Thoracic aorta (tissue), 2 donors: ENCODE measurements around the gene EGF. TPM values are rescaled to one million over a fixed set of nuclear protein-coding genes. Genes with fewer than 3 reads are reported as not detected.
A peak's percentile ranks its signal among the peaks of the same experiment; 100 is the strongest.

Experiments
- ATAC-seq: fragments of 150-250 bp; one replicate; pipeline ENCODE4 v1.8.0; 2017; ENCODE audit warnings: low read depth; ENCODE audit not compliant: insufficient number of reproducible peaks, low FRiP score
- DNase-seq: peaks from one replicate; pipeline ENCODE4 v3.0.0-alpha.2; 2020; ENCODE audit warnings: low spot score
- H3K27ac ChIP-seq, 2 donors: fragments of 200-600 bp; sonication (generic); 1 replicate in 1 of 2; 2 replicates in 1 of 2; pipeline ENCODE4 v1.5.1; 2016; ENCODE audit warnings: mild to moderate bottlenecking in 2 of 2, moderate library complexity in 2 of 2
- H3K27me3 ChIP-seq: fragments of 200-600 bp; sonication (generic); replicated peaks from 2 replicates; pipeline ENCODE4 v1.6.0; 2016; ENCODE audit warnings: mild to moderate bottlenecking; ENCODE audit not compliant: insufficient read depth
- H3K36me3 ChIP-seq: fragments of 200-600 bp; sonication (generic); one replicate; pipeline ENCODE4 v1.5.1; 2016
- H3K4me1 ChIP-seq, 2 donors: fragments of 200-600 bp; sonication (generic); 1 replicate in 1 of 2; 2 replicates in 1 of 2; pipeline versions ENCODE4 v1.5.1 to v1.6.0; 2016; ENCODE audit warnings: low read depth in 2 of 2, mild to moderate bottlenecking in 1 of 2; ENCODE audit not compliant: control insufficient read depth in 1 of 2
- H3K4me3 ChIP-seq: fragments of 200-600 bp; sonication (generic); 2 replicates; pipeline ENCODE4 v1.5.1; 2016; ENCODE audit warnings: mild to moderate bottlenecking
- H3K9me3 ChIP-seq: fragments of 200-600 bp; sonication (generic); 2 replicates; pipeline ENCODE4 v1.5.1; 2016
- CTCF ChIP-seq: fragments of 200-600 bp; sonication (generic); IDR thresholded peaks from one replicate; pipeline ENCODE4 v1.5.1; 2019; ENCODE audit warnings: antibody characterized with exemption
- total RNA-seq, 2 donors: library from RNA; depleted of rRNA; stranded (reverse); fragments of >200 nt; gene quantifications; one replicate each; pipeline versions ENCODE4 v1.1.0 to v1.2.3, GENCODE V29; 2016

Gene EGF
- total RNA-seq, 2 donors from 2014 or later: not detected

GRCh38 chr4:109977854-109978501, 65.3 kb downstream of the EGF start:
- Histone ChIP-seq H3K27me3 (no peaks in the 10 kb centered on the region), H3K27ac (no peak overlapping the region), H3K36me3 (no peaks in the 10 kb centered on the region), H3K9me3 (no peaks in the 10 kb centered on the region), H3K4me3 (no peak overlapping the region), H3K4me1 (no peaks in the 10 kb centered on the region)
- TF ChIP-seq CTCF: peak; percentile 39
- no peak for ATAC-seq
- no peak for DNase-seq

GRCh38 chr4:109978704-109979454, 66.2 kb downstream of the EGF start:
- no peak for TF ChIP-seq CTCF
- Histone ChIP-seq H3K4me1 (no peaks in the 10 kb centered on the region), H3K27ac (no peak overlapping the region), H3K36me3 (no peaks in the 10 kb centered on the region), H3K4me3 (no peak overlapping the region), H3K9me3 (no peaks in the 10 kb centered on the region), H3K27me3 (no peaks in the 10 kb centered on the region)
- DNase-seq: no peak
- no peak for ATAC-seq

- no peak overlapping the region for H3K27ac ChIP-seq
- TF ChIP-seq CTCF: no peak
- no peak for ATAC-seq
Measured at GRCh38 chr4:109979920-109980717, 67.4 kb downstream of the EGF start.

GRCh38 chr4:109981936-109982335, 69.3 kb downstream of the EGF start:
- no peaks in the 10 kb centered on the region for H3K27me3 ChIP-seq
- no peaks in the 10 kb centered on the region for H3K4me1 ChIP-seq
- no peak overlapping the region for H3K4me3 ChIP-seq
- no peak for DNase-seq
- no peaks in the 10 kb centered on the region for H3K36me3 ChIP-seq
- no peak for TF ChIP-seq CTCF
- H3K9me3 ChIP-seq: no peaks in the 10 kb centered on the region
- ATAC-seq: no peak
- H3K27ac ChIP-seq: no peak overlapping the region

More at GRCh38 chr4:109979920-109980717, 67.4 kb downstream of the EGF start:
- Histone ChIP-seq H3K36me3 (no peaks in the 10 kb centered on the region), H3K9me3 (no peaks in the 10 kb centered on the region), H3K27me3 (no peaks in the 10 kb centered on the region), H3K4me3 (no peak overlapping the region), H3K4me1 (no peaks in the 10 kb centered on the region)
- DNase-seq: no peak

- Histone ChIP-seq H3K27ac (no peak overlapping the region), H3K36me3 (no peaks in the 10 kb centered on the region), H3K9me3 (no peaks in the 10 kb centered on the region), H3K27me3 (no peaks in the 10 kb centered on the region), H3K4me1 (no peaks in the 10 kb centered on the region), H3K4me3 (no peak overlapping the region)
- no peak for ATAC-seq
- DNase-seq: no peak
- TF ChIP-seq CTCF: no peak
Measured at GRCh38 chr4:109982521-109982920, 69.8 kb downstream of the EGF start.
